Adrenal gland (tissue), 12 donors: ENCODE data around the gene ABCA8. TPM values are rescaled to one million over a fixed set of nuclear protein-coding genes. Genes with fewer than 3 reads are reported as not detected.

Experiments
- DNase-seq, 7 donors: peaks; one replicate each; pipeline ENCODE4 v3.0.0-alpha.2; 2019 to 2020
- H3K27ac ChIP-seq, 5 donors: fragments of 200-600 bp; sonication (generic) in 4 of 5; 1 replicate in 3 of 5; 2 replicates in 2 of 5; pipeline versions ENCODE4 v1.5.1 to v1.8.0; 2016 to 2020; ENCODE audit warnings: mild to moderate bottlenecking in 1 of 5
- H3K27me3 ChIP-seq: fragments of 200-600 bp; 2 replicates; pipeline ENCODE4 v1.8.0; 2021
- H3K36me3 ChIP-seq, 2 donors: fragments of 200-600 bp; replicated peaks in 1 of 2; 1 replicate in 1 of 2; 2 replicates in 1 of 2; pipeline versions ENCODE4 v1.5.1 to v1.8.0; 2018 to 2022
- H3K4me1 ChIP-seq, 2 donors: fragments of 200-600 bp; replicated peaks in 1 of 2; 1 replicate in 1 of 2; 2 replicates in 1 of 2; pipeline versions ENCODE4 v1.5.1 to v1.8.0; 2018 to 2021
- H3K4me3 ChIP-seq, 4 donors: fragments of 200-600 bp; sonication (generic) in 3 of 4; one replicate each; pipeline ENCODE4 v1.5.1; 2016 to 2018
- H3K9me3 ChIP-seq, 3 donors: fragments of 200-600 bp; sonication (generic) in 1 of 3; replicated peaks in 1 of 3; 1 replicate in 2 of 3; 2 replicates in 1 of 3; pipeline versions ENCODE4 v1.5.1 to v1.8.0; 2016 to 2021
- POLR2A ChIP-seq, 2 donors: fragments of 450-650 bp; IDR thresholded peaks; one replicate each; pipeline ENCODE4 v1.6.1; 2017; ENCODE audit warnings: antibody characterized with exemption in 2 of 2, mild to moderate bottlenecking in 2 of 2, moderate library complexity in 1 of 2
- WGBS, 4 donors: extraction: QIAGEN DNeasy Blood & Tissue Kit in 2 of 4; methylation state at CpG; one replicate each; pipeline versions ENCODE4 v1.1.5 to v1.1.7; 2013 to 2017; 5-methylcytosine and 5-hydroxymethylcytosine counted together
- intact Hi-C, 2 donors: fragments of 100-400 bp; cut with DNase I; formaldehyde crosslinking; loops; one replicate each; pipeline versions ENCODE4 v1.14.1 to v1.15.0; 2022 to 2023
- polyA plus RNA-seq, 3 donors: library from polyadenylated mRNA; stranded (reverse); fragments of 200-250 nt in 2 of 3; fragments of 350-450 nt in 1 of 3; fragmentation: Illumina TruSeq in 1 of 3; extraction: RNeasy Lipid Tissue Mini Kit (QIAGEN cat#74804) in 1 of 3; gene quantifications; one replicate each; pipeline ENCODE4 v1.2.3, GENCODE V29; 2013 to 2014
- total RNA-seq, 9 donors: library from RNA; depleted of rRNA in 4 of 9; stranded (reverse); fragments of >200 nt in 4 of 9; fragments of 120-200 nt in 1 of 9; fragmentation: NEBNext Ultra II Directional in 1 of 9; extraction: Animal tissue kit (Norgen Biotek cat#: 25700) in 1 of 9; gene quantifications; one replicate each; pipeline versions ENCODE4 v1.1.0 to v1.2.4, GENCODE V29; 2013 to 2023
- TF ChIP-seq, protein P1 (sequence below), 6 experiments: fragments of 450-650 bp in 4 of 6; fragments of 200-600 bp in 2 of 6; sonication (generic) in 1 of 6; IDR thresholded peaks; 1 replicate in 5 of 6; 2 replicates in 1 of 6; pipeline versions ENCODE4 v1.5.1 to v1.8.0; 2016 to 2021; ENCODE audit warnings: antibody characterized with exemption in 6 of 6, mild to moderate bottlenecking in 2 of 6, moderate library complexity in 1 of 6
- donor health status: healthy with polysubstance abuse.
- donor health status: Bipolar disorder and iron deficiency.
- donor health status: DM: yes; HTN: yes; CAD: no.
- donor health status: DM: no; HTN: no; CAD: no.
- donor health status: DM: no; HTN: no; CAD: no.
- donor health status: DM: yes; HTN: yes; CAD: no.

The ABCA8 gene
- total and polyA plus RNA-seq, 12 donors: 16.1 to 247 (median 116) TPM

DNA sequence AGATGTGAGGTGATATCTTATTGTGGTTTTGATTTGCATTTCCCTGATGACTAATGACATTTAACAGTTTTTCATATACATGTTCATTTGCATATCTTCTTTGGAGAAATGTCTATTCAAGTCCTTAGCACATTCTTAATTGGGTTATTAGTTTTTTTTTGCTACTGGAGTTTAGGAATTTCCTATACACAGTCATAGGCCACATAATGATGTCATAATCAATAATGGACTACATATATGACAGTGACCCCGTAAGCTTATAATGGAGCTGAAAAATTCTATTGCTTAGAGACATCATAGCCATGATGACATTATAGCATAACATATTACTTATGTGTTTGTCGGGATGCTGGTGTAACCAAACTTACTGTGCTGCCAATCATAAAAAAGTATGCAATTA lies 83.7 kb downstream of the ABCA8 start:
- no peak for DNase-seq

DNA sequence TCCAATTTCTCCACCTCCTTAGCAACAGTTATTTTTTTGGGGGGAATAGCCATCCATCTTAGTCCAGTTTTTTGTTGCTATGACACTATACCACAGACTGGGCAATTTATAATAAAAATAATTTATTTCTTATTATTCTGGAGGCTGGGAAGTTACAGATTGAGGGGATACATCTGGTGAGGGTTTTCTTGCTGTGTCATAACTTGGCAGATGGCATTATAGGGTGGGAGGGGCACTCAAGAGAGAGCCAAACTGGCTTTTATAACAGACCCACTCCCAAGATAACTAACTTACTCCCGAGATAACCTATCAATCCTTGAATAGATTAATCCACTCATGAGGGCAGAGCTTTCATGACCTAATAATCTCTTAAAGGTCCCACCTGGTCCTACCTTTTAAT lies 84.2 kb downstream of the ABCA8 start:
- peaks cover 0 to 8% of the 10 kb centered on the region in 2 donors for H3K4me1 ChIP-seq
- no peaks in the 10 kb centered on the region for H3K9me3 ChIP-seq
- H3K27ac ChIP-seq: no peak overlapping the region
- H3K4me3 ChIP-seq: no peak overlapping the region
- WGBS, 4 donors: 50 to 62% (median 56%) methylated on average over 1 of the region's 1 CpG
- H3K27me3 ChIP-seq: no peaks in the 10 kb centered on the region
- TF ChIP-seq POLR2A (IDR thresholded peaks at IDR 0.05): no peak
- TF ChIP-seq, protein P1, sequence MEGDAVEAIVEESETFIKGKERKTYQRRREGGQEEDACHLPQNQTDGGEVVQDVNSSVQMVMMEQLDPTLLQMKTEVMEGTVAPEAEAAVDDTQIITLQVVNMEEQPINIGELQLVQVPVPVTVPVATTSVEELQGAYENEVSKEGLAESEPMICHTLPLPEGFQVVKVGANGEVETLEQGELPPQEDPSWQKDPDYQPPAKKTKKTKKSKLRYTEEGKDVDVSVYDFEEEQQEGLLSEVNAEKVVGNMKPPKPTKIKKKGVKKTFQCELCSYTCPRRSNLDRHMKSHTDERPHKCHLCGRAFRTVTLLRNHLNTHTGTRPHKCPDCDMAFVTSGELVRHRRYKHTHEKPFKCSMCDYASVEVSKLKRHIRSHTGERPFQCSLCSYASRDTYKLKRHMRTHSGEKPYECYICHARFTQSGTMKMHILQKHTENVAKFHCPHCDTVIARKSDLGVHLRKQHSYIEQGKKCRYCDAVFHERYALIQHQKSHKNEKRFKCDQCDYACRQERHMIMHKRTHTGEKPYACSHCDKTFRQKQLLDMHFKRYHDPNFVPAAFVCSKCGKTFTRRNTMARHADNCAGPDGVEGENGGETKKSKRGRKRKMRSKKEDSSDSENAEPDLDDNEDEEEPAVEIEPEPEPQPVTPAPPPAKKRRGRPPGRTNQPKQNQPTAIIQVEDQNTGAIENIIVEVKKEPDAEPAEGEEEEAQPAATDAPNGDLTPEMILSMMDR (IDR thresholded peaks at IDR 0.05): no peak
- H3K36me3 ChIP-seq: peaks cover 0 to 22% of the 10 kb centered on the region in 2 donors
- DNase-seq: no peak
- intact Hi-C loops: no loop called here

More for the DNA sequence above, 83.7 kb downstream of the ABCA8 start:
- TF ChIP-seq, protein P1 (IDR thresholded peaks at IDR 0.05): no peak
- no peak for TF ChIP-seq POLR2A (IDR thresholded peaks at IDR 0.05)
- Histone ChIP-seq H3K4me3 (no peak overlapping the region), H3K4me1 (peaks cover 0 to 8% of the 10 kb centered on the region in 2 donors), H3K9me3 (no peaks in the 10 kb centered on the region), H3K36me3 (peaks cover 0 to 23% of the 10 kb centered on the region in 2 donors), H3K27me3 (no peaks in the 10 kb centered on the region), H3K27ac (no peak overlapping the region)
- 93 to 97% (median 96%) methylated on average over 2 of the region's 2 CpGs for WGBS, 4 donors
- intact Hi-C loops: no loop called here

DNA sequence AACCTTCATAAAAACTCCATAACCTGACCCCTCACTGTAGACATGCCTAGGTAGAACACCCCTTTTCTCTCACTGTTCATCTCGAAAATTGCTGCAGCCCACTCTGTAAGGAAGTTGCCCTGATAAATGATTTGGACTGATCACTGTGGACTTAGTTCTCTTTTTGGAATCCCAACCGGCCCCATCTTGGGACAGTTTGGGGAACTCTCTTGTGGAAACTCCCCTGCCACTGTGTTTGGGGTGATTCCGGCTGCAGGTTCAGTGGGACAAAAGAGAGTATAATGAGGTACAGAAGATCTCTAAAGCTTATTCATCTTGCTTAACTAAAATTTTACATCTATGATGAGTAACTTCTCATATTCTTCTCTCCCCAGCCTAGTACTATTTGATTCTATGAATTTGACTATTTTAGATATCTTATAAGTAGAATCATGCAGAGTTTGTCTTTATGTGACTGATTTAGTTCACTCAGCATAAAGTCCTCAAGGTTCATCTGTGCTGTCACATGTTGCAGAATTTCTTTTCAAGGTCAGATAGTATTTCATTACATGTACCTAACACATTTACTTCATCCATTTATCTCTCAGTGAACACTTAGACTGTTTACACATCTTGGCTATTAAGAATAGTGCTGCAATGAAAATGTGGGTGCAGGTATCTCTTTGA lies 84.9 kb downstream of the ABCA8 start:
- 83 to 89% (median 84%) methylated on average over 3 of the region's 3 CpGs for WGBS, 4 donors

DNA sequence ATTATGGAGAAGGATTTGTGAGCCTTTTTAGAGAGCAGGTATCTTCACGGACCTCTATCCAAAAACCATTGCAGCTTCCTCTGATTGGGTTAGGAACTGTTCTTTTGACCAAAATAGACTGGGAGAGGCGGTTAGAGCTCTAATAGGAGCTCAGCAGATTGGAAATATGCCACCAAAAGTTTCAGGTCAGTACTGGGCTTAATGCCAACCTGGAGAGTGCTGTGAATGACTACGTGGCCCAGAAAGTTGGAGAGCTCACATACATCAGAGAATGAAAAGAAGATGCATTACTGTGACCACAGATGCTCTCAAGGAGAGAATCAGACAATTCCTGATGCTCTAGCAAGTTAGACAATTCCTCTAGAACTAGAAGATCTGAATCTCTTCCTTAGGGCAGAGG lies 86.5 kb downstream of the ABCA8 start:
- intact Hi-C loops: no loop called here
- 26 to 39% (median 29%) methylated on average over 3 of the region's 3 CpGs for WGBS, 4 donors
- DNase-seq: peak; percentile 34 to 62 (median 48)

More for the DNA sequence above, 84.9 kb downstream of the ABCA8 start:
- H3K4me3 ChIP-seq: no peak overlapping the region
- H3K27me3 ChIP-seq: no peaks in the 10 kb centered on the region
- H3K27ac ChIP-seq: no peak overlapping the region
- no peak for DNase-seq
- intact Hi-C loops: no loop called here
- peaks cover 0 to 8% of the 10 kb centered on the region in 2 donors for H3K4me1 ChIP-seq
- H3K36me3 ChIP-seq: peaks cover 0 to 16% of the 10 kb centered on the region in 2 donors
- H3K9me3 ChIP-seq: no peaks in the 10 kb centered on the region
- no peak for TF ChIP-seq POLR2A (IDR thresholded peaks at IDR 0.05)
- TF ChIP-seq, protein P1 (IDR thresholded peaks at IDR 0.05): no peak

More for the DNA sequence above, 86.5 kb downstream of the ABCA8 start:
- Histone ChIP-seq H3K4me3 (no peak overlapping the region), H3K4me1 (peaks cover 0 to 8% of the 10 kb centered on the region in 2 donors), H3K36me3 (no peaks in the 10 kb centered on the region), H3K9me3 (no peaks in the 10 kb centered on the region), H3K27ac (peak overlapping the region in 2 of 5 donors; percentile 4 to 31), H3K27me3 (no peaks in the 10 kb centered on the region)
- TF ChIP-seq, protein P1 (IDR thresholded peaks at IDR 0.05): no peak
- no peak for TF ChIP-seq POLR2A (IDR thresholded peaks at IDR 0.05)
